ENCODE measurements around the gene GSTO2.

The GSTO2 gene

DNA sequence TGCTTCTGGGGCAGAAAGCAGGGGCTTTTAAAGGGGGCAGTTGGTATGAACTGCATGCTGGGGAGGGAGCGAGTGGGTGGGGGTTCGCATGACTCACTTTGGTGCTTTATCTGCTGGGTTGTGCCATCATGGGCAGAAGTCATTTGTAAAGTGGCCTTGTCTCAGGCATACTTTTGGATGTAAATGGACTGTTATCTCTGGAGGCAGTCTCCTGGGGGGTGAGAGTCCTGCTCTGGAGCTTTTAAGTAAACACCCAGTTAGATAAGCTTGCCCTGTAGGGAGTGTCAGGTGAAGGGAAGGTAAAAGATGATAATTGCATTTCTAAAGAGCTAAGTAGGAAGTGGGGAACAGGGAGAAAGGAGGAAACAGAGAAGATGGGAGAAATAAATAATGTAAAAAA lies 15.9 kb upstream of the GSTO2 start:
- Histone ChIP-seq H3K9me3 (peaks cover 6% of the 10 kb centered on the region; the same call in 1 of the 2 replicates), H3K4me1 (peaks cover 33% of the 10 kb centered on the region)
- no peak for TF ChIP-seq Cebpa-rat (IDR thresholded peaks at IDR 0.05)

DNA sequence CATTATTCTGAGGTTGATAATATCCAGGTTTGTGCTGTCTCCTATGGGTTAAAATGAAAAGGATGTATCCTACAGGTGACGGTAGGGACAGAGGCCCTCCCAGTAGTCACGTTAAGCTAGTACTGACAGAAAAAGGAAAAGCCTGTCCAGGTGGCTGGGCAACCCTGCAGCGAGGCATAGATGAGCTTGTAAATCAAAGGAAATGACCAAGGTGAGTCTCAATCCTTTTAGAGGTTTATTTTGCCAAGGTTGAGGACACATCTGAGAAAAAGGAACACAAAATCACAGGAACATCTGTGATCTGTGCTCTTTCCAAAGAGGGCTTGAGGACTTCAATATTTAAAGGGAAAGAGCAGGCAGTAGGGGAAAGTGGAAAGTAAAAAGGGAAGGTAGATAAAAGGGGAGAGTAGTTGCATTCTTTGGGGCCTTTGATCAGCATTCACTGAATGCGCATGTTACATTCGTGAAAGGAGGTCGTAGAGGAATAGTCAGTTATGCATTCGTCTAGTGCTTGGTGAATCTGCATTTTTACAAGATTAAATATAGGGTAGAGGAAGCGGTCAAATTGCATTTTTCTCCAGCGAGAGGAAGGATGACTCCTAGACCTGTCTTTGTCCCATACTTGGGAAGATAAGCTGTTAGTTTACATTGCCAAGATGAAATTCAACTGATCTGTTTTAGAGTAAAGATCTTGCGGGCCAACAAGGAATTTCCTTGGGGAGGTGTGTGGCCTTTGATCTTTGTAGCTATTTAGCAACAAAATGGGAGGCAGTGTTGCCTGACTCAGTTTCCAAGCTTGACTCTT lies 15.2 kb upstream of the GSTO2 start:
- H3K4me1 ChIP-seq: peaks cover 33% of the 10 kb centered on the region
- H3K4me2 ChIP-seq: peak overlapping the region; percentile 82
- H3K9me3 ChIP-seq: peaks cover 2% of the 10 kb centered on the region; the same call in 1 of the 2 replicates
- peak overlapping the region; percentile 95 for H3K27ac ChIP-seq
- H3K27me3 ChIP-seq: no peaks in the 10 kb centered on the region
- peaks cover 25% of the 10 kb centered on the region; the same call in 1 of the 2 replicates for H4K20me1 ChIP-seq
- peak overlapping the region; percentile 95 for H3K4me3 ChIP-seq
- H3K36me3 ChIP-seq: peaks cover 16% of the 10 kb centered on the region
- no peak for TF ChIP-seq Cebpa-rat (IDR thresholded peaks at IDR 0.05)
- peak overlapping the region; percentile 92; the same call in 1 of the 2 replicates for H3K9ac ChIP-seq

More for the DNA sequence above, 15.9 kb upstream of the GSTO2 start:
- Histone ChIP-seq H3K27ac (no peak overlapping the region), H3K4me2 (no peak overlapping the region), H3K27me3 (no peaks in the 10 kb centered on the region), H3K9ac (no peak overlapping the region), H3K4me3 (no peak overlapping the region), H4K20me1 (peaks cover 21% of the 10 kb centered on the region; the same call in 1 of the 2 replicates), H3K36me3 (peaks cover 9% of the 10 kb centered on the region)

- no peak for TF ChIP-seq Cebpa-rat (IDR thresholded peaks at IDR 0.05)
- H3K27me3 ChIP-seq: no peaks in the 10 kb centered on the region
- H3K4me3 ChIP-seq: peak within 1 kb of the TSS; percentile 95
- peaks cover 25% of the 10 kb centered on the region for H3K36me3 ChIP-seq
- peak within 1 kb of the TSS; percentile 92 for H3K9ac ChIP-seq
- peaks cover 33% of the 10 kb centered on the region for H3K4me1 ChIP-seq
- peak within 1 kb of the TSS; percentile 95 for H3K27ac ChIP-seq
- H3K4me2 ChIP-seq: peak within 1 kb of the TSS; percentile 82
- peaks cover 25% of the 10 kb centered on the region; the same call in 1 of the 2 replicates for H4K20me1 ChIP-seq
- H3K9me3 ChIP-seq: no peaks in the 10 kb centered on the region
Observed at GRCh38 chr10:104254493-104255310, 14.3 kb upstream of the GSTO2 start, which contains the start of gene GSTO1. Gene GSTO1, plus strand, starts transcription at chr10:104254892. Its CDS starts 37 bp downstream, at chr10:104254929.

- Histone ChIP-seq H4K20me1 (peaks cover 28% of the 10 kb centered on the region; the same call in 1 of the 2 replicates), H3K4me1 (peaks cover 33% of the 10 kb centered on the region), H3K9ac (peak overlapping the region; percentile 92), H3K4me2 (peak overlapping the region; percentile 82), H3K4me3 (peak overlapping the region; percentile 95), H3K27me3 (no peaks in the 10 kb centered on the region), H3K27ac (peak overlapping the region; percentile 95), H3K36me3 (peaks cover 32% of the 10 kb centered on the region), H3K9me3 (no peaks in the 10 kb centered on the region)
- no peak for TF ChIP-seq Cebpa-rat (IDR thresholded peaks at IDR 0.05)
Observed at GRCh38 chr10:104255311-104255981, 13.5 kb upstream of the GSTO2 start.

GRCh38 chr10:104256335-104256961 lies 12.5 kb upstream of the GSTO2 start:
- H3K27me3 ChIP-seq: no peaks in the 10 kb centered on the region
- H4K20me1 ChIP-seq: peaks cover 34% of the 10 kb centered on the region; the same call in 1 of the 2 replicates
- H3K27ac ChIP-seq: no peak overlapping the region
- H3K4me2 ChIP-seq: peak overlapping the region; percentile 82
- TF ChIP-seq Cebpa-rat (IDR thresholded peaks at IDR 0.05): no peak
- no peak overlapping the region; the same call in 1 of the 2 replicates for H3K9ac ChIP-seq
- peak overlapping the region; percentile 95 for H3K4me3 ChIP-seq
- peaks cover 33% of the 10 kb centered on the region for H3K4me1 ChIP-seq
- no peaks in the 10 kb centered on the region for H3K9me3 ChIP-seq
- peaks cover 42% of the 10 kb centered on the region for H3K36me3 ChIP-seq

- Histone ChIP-seq H3K4me2 (peak overlapping the region; percentile 82), H3K27ac (no peak overlapping the region), H3K27me3 (no peaks in the 10 kb centered on the region), H3K4me3 (no peak overlapping the region), H3K4me1 (peaks cover 33% of the 10 kb centered on the region), H4K20me1 (peaks cover 42% of the 10 kb centered on the region; the same call in 1 of the 2 replicates), H3K36me3 (peaks cover 50% of the 10 kb centered on the region), H3K9ac (no peak overlapping the region), H3K9me3 (no peaks in the 10 kb centered on the region)
- TF ChIP-seq Cebpa-rat (IDR thresholded peaks at IDR 0.05): no peak
Observed at GRCh38 chr10:104257235-104257634, 11.7 kb upstream of the GSTO2 start.

DNA sequence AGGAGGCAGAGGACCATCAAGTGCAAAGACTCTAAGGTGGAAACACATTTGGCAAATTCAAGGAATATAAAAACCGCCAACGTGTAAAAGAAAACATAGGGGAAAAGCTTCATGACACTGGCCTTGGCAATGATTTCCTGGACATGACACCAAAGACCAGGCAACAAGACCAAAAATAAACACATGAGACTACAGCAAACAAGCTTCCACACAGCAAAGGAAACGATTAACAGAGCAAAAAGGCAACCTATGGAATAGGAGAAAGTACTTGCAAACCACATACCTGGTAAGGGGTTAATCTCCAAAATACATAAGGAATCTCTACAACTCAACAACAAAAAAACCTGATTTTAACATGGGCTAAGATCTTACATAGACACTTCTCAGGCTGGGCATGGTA lies 10.8 kb upstream of the GSTO2 start:
- H3K27ac ChIP-seq: no peak overlapping the region
- no peaks in the 10 kb centered on the region for H3K9me3 ChIP-seq
- no peak overlapping the region for H3K9ac ChIP-seq
- H4K20me1 ChIP-seq: peaks cover 52% of the 10 kb centered on the region; the same call in 1 of the 2 replicates
- peaks cover 60% of the 10 kb centered on the region for H3K36me3 ChIP-seq
- H3K4me1 ChIP-seq: peaks cover 33% of the 10 kb centered on the region
- H3K4me2 ChIP-seq: no peak overlapping the region
- TF ChIP-seq Cebpa-rat (IDR thresholded peaks at IDR 0.05): no peak
- no peak overlapping the region for H3K4me3 ChIP-seq
- no peaks in the 10 kb centered on the region for H3K27me3 ChIP-seq

GRCh38 chr10:104259456-104259855 lies 9.5 kb upstream of the GSTO2 start:
- no peak overlapping the region for H3K4me3 ChIP-seq
- H3K27ac ChIP-seq: no peak overlapping the region
- peaks cover 70% of the 10 kb centered on the region for H3K36me3 ChIP-seq
- H3K9ac ChIP-seq: no peak overlapping the region
- no peak overlapping the region for H3K4me2 ChIP-seq
- peaks cover 21% of the 10 kb centered on the region for H3K4me1 ChIP-seq
- H4K20me1 ChIP-seq: peaks cover 59% of the 10 kb centered on the region; the same call in 1 of the 2 replicates
- TF ChIP-seq Cebpa-rat (IDR thresholded peaks at IDR 0.05): no peak
- no peaks in the 10 kb centered on the region for H3K9me3 ChIP-seq
- H3K27me3 ChIP-seq: no peaks in the 10 kb centered on the region
